Articular chondrocyte of knee joint (primary cell): ENCODE results near the gene SDHC. TPM values are rescaled to one million over a fixed set of nuclear protein-coding genes. Genes with fewer than 3 reads are reported as not detected.

Experiments
- small RNA-seq: library from RNA; depleted of rRNA; stranded (forward); fragments of <200 nt; gene quantifications from one replicate; pipeline ENCODE3, GENCODE V24; 2012
- total RNA-seq: library from RNA; depleted of rRNA; stranded (reverse); fragments of >200 nt; gene quantifications from 2 replicates; pipeline ENCODE4 v1.2.3, GENCODE V29; 2012

The SDHC gene, protein sequence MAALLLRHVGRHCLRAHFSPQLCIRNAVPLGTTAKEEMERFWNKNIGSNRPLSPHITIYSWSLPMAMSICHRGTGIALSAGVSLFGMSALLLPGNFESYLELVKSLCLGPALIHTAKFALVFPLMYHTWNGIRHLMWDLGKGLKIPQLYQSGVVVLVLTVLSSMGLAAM
- total RNA-seq, result 24.7 and 61.3 TPM in 2 replicates

DNA sequence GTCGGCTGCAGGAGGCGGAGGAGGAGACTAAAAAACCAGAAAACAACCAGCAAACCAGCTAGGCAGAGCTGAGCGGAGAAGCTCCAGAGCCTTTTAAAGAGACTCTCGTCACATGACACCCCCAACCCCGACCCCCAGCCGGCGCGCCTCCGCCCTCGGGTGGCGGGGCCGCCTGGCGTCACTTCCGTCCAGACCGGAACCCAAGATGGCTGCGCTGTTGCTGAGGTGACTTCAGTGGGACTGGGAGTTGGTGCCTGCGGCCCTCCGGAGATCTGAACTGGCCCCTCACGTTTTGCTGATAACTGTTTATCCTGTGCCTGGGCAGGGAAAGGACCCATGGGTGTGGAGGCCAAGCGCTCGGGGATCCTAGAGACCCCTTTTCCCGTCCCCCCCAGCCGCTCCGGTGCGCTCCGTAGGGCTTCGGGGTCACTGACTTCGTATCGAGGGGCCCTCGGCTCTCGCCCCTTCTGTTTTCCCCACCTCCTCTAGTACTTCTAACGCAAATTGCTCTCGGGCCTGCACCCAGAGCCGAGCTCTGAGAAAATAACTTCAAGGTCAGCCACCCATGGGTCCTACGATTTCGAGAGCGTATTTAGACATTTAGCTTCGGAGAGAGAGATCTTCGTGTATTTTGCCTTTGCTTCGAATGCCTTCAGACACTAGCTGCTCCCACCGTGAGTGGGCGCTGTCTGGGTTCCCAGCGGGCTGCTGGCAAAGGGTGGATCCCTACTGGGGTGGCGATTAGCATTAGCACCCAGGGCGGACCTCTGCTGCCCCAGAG is at the start of gene SDHC:
TSS of gene SDHC (plus strand) at position 181 of the 781 bp plus-strand sequence. CDS start at position 206, 25 bp downstream.

DNA sequence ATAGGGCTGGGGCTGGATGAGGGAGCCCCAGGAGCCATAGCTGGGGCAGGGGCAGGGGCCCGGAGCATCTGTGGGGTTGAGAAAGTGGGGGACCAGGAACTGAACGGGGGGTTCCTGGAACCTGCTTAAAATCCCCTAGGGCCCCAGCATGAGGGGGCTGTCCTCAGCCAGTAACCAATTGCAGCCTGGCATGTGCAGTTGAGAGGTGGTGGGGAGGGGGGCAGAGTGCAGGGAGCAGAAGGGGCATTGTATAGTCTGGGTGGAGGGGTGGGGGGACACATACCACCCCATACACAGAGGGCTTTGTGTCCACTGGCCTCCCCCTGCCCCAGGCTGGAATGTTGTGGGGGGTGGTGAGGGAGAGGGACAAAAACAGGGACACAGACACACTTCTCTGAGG is 4.3 kb upstream of the SDHC start, which contains the start of gene MPZ:
TSS of gene MPZ (minus strand) at position 101 of the 400 bp plus-strand sequence. CDS start at position 38, 63 bp downstream.

DNA sequence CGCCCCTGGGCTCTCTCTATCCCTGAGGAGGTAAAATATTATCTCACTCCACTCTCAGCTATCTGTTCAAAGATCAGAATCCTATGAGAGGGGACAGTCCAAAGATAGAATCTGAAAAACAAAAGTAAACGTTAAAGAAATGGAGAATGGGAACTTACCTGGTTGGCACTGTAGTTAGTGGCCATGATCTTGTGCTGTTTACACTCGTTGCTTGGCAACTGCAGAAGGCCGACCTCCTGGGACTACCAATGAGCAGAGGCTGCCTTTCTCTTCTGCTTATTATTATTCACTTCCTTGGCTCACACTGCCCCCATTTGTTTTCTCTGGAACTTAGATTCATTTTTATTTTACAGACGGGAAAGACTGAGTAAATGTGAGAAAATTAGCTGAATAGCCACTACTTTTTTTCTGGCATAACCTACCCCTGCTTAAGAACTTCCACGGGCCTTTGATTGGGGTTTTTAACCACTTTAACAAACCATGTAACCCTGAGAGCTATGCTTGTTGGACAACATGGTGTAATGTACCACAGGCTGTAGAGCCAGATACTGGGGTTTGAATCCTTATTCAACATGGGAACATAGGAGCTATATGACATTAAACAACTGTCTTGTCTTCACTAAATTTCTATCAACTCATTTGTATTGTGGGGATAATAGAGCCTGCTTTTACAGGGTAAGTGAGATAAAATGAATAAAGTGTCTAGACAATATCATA is 53.7 kb downstream of the SDHC start, which contains the start of gene CFAP126:
TSS of gene CFAP126 (minus strand) at position 193 of the 717 bp plus-strand sequence. CDS start at position 185, 8 bp downstream.

Small RNA genes within 50 kb of the gene (small RNA-seq; reads per million reads assigned to genes)
- gene AL592295.2, result not detected
- gene RNU6-481P, result not detected

Other genes with a start within 250 kb of the SDHC start
- under 0.01 TPM in 1 of 2 replicates, not detected in the other for gene ARHGAP30, start 244.5 kb upstream of the SDHC start, total RNA-seq
- 0.13 TPM in 1 of 2 replicates, not detected in the other for gene NECTIN4, start 224.8 kb upstream of the SDHC start, total RNA-seq
- gene KLHDC9, start 216.0 kb upstream of the SDHC start, total RNA-seq, result 1.4 TPM in 2 replicates
- 22.2 and 23.6 TPM in 2 replicates for gene PFDN2, start 196.3 kb upstream of the SDHC start, total RNA-seq
- 19.1 and 21.4 TPM in 2 replicates for gene NIT1, start 196.3 kb upstream of the SDHC start, total RNA-seq
- gene DEDD, start 181.7 kb upstream of the SDHC start, total RNA-seq, result 28.6 and 33.5 TPM in 2 replicates
- 133 TPM in 2 replicates for gene UFC1, start 160.4 kb upstream of the SDHC start, total RNA-seq
- 5.4 and 5.7 TPM in 2 replicates for gene USP21, start 154.9 kb upstream of the SDHC start, total RNA-seq
- gene PPOX, start 148.0 kb upstream of the SDHC start, total RNA-seq, result 6.8 and 10.2 TPM in 2 replicates
- 11.2 and 16.2 TPM in 2 replicates for gene B4GALT3, start 136.9 kb upstream of the SDHC start, total RNA-seq
- 0.43 and 0.52 TPM in 2 replicates for gene ADAMTS4, start 115.3 kb upstream of the SDHC start, total RNA-seq
- gene NDUFS2, start 112.0 kb upstream of the SDHC start, total RNA-seq, result 63.6 and 75.3 TPM in 2 replicates
- gene FCER1G, start 99.1 kb upstream of the SDHC start, total RNA-seq, result not detected in 2 replicates
- not detected in 2 replicates for gene APOA2, start 90.8 kb upstream of the SDHC start, total RNA-seq
- 7.5 and 9.4 TPM in 2 replicates for gene TOMM40L, start 88.3 kb upstream of the SDHC start, total RNA-seq
- not detected in 2 replicates for gene NR1I3, start 76.2 kb upstream of the SDHC start, total RNA-seq
- gene PCP4L1, start 55.6 kb upstream of the SDHC start, total RNA-seq, result not detected in 2 replicates
- gene MPZ, start 4.4 kb upstream of the SDHC start, total RNA-seq, result 0.65 and 1.8 TPM in 2 replicates
- gene CFAP126, start 53.5 kb downstream of the SDHC start, total RNA-seq, result not detected in 2 replicates
- 2.2 and 3.8 TPM in 2 replicates for gene FCGR2A, start 191.1 kb downstream of the SDHC start, total RNA-seq
- 1.3 and 2.5 TPM in 2 replicates for gene HSPA6, start 210.2 kb downstream of the SDHC start, total RNA-seq
- not detected in 2 replicates for gene FCGR3A, start 235.4 kb downstream of the SDHC start, total RNA-seq